ENCODE measurements around the gene SLC22A7.

DNA sequence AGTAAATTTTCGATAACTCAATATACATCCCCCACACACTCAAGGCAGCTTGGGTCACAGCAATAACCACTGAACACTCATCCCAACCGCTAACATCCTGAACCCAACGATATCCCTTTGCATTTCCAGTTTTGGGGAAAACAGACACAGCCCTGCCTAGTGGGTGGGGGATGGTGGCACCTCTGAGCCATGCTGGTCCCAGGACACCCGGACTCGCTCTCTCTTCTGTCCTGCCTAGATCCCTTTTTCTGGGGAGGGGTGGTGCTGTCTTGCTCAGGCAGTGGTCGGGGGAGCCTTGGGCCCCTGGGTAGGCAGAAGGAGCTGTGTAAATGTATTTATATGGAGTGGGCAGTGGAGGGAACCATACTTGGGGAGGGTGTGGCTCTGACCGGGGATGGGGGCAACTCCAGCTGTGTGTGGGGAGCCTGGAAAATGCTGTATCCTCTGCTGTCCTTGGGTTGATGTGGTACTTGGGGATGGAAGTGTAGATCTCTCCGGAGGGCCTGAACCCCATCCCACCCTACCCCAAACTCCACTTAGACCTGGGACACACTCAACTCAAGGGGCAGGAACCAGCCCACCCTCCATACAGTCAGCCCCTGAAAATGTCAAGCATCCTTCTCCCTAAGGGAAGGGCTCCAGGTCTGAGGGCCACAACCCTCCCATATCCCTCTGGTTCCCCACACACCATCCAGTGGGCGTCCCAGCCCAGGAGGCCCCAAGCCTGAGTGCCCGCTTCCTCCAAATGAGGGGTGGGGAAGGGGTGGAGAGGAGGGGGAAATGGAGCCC, 23.7 kb upstream of the SLC22A7 start:
- no peak for TF ChIP-seq POLR2A (IDR thresholded peaks at IDR 0.05; ENCODE audit: low read depth, low read length)
- no peak for TF ChIP-seq TAF1 (IDR thresholded peaks at IDR 0.05; ENCODE audit: low read depth, low read length)
- no peak for TF ChIP-seq POLR2AphosphoS5 (IDR thresholded peaks at IDR 0.05; ENCODE audit: low read depth, low read length)
- TF ChIP-seq SPI1 (IDR thresholded peaks at IDR 0.05; ENCODE audit: low read depth, low read length) = no peak
